GM19035 (cell line): Measurements from ENCODE around the gene PLCH2.
"Not testable (repeated sequence)": the region's sequence is repeated elsewhere in the genome, so short reads cannot be mapped to it uniquely, and the experiment has no call there.

ENCODE experiments used
- ATAC-seq: cut with Tn5 transposase; IDR thresholded peaks from one replicate; pipeline ENCODE4 v1.9.1; 2021; ENCODE audit not compliant: unreplicated experiment

The PLCH2 gene

DNA sequence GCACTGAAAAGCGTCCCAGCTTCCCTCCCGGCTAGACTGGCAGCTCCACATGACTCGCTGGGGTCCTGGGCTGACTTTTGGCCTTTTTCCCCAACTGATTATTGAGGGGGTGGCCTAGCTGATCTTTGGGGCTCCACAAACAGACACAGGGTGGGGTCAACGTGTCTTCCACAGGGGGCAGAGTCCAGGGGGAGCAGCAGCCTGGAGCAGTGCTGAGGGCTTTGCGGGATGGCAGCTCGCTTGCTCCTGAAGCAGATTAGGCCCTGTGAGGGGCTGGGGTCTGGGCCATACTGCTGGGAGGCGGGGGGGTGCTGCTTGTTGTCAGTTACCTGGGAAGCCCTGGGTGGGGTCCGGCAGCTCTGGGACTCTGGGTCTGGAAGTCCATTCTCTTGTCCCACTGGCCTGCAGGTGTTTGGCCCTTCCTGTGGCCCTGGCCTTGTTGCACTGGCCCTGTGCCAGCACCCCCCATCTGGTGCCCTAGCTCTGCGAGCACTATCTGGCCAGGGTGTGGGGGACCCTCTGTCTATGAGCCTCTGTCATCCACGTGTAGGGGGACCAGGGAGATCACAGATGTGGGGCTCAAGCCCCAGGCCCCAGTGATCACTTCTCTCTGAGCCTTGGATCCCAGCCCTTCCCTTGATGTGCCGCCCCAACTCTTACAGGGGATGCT, 66.3 kb downstream of the PLCH2 start:
- ATAC-seq = no peak

GRCh38 chr1:2543543-2544092, 67.5 kb downstream of the PLCH2 start:
- ATAC-seq = no peak

DNA sequence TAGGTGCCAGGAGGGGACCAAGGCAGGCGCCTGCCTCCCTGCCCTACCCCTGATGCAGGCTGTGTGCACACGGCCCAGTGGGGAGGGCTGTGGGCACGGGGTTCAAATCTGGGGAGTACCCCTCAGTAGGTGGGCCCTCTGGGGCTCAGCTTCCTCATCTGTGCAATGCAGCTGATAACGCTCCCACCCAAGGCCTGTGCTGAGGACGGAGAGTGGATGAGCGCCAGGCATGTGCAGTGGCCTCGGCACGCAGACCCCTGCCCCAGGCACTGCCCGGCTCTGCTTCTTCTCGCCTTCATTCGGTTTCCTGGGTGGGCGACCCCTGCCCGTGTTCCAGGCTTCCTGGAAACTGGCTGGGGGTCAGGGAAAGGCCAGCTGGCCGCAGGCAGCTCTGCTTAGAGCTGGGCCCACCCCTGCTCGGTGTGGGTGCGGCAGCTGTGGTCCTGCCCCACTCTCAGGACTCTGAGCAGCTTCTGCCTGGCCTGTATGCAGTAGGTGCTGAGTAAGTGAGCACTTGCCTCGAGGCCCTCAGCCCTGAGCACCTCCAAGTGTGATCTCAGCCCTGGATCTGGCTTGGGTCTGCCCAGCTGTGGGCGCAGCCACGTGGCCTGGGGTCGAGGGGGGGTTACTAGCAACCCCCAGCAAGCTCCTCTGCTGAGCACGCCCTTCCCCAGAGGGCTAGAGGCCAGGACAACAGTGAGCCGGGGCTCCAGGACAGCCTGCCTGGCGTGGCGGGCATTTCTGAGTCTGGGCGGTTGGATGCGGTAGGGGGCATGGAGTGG, 68.2 kb downstream of the PLCH2 start:
- no peak for ATAC-seq

- no peak for ATAC-seq
These were observed 69.0 kb downstream of the PLCH2 start for GRCh38 chr1:2544875-2545640.

DNA sequence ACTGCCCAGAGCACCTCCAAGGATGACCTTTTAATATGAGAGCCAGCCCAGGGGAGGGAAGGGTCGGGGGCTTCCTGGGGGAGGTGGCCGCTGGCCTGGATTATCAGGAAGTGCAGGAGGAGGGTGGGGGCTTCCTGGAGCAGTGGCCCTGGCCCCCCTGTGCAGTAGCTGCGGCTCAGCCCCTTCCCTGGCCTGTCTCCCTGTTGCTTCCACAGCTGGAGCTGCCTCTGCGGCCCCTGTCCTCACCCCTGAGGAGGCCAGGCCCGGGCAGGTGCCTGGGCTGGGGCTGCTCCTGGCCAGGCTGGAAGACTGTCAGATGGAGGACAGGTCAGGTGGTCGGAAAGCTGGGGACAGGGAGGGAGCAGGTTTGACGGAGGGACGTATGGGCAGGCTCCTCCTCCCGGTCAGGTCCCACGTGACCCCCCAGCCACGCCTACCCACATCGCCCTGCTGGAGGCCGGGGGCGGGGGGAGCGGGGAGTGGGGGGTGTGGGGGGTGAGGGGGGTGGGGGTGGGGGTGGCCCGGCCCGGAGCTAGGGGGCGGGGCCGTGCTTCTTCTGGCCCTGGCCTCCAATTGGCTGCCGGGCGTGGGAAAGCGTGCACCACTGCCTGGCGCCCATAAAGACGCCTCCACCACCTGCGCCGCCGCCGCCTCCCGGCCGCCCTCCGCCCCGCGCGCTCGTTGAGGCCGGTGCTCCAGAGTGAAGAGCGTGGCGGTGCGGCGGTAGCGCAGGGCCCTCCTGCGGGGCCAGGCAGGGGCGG, 69.8 kb downstream of the PLCH2 start:
- peak; percentile 36 for ATAC-seq

- ATAC-seq = peak; percentile 35
These were observed 70.6 kb downstream of the PLCH2 start for GRCh38 chr1:2546515-2547209.

DNA sequence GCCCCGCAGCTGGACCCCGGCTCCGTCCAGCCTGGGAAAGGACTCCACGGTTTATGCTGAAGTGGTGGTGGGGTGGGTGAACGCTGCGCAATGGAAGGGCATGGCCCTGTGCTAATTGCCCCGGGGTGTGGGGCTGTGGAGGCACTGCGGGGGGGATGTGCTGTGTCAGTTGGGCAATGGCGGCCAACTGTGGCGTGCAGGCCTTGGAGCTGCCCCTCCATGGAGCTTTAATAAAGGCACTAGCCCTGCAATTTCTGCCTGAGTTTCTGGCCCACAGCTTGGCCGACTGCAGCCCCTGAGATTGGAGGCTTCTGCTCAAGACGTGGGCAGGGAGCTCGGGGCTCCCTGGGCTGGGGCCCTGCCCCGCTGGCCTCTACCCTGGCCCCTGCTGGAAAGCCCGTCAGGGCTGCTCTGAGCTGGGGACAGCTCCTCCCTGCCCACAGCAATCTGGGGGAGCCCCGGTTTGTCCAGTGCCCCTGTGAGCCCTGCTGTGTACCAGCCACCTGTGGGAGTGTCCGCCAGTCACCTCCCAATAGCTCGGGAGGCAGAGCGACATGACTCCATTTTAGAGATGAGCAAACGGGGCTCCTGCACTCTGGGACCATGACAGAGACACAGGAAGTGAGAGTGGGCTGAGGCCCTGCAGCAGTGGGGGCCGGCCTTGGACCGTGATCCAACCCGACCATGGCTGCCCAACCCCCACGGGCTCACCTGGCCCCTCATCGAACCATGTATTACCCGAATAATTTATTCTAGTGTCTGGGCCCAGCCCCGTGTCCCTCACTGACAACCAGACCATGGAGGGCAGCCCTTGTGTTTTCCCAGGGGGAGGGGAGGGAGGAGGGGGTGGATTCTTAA, 71.3 kb downstream of the PLCH2 start:
- no peak for ATAC-seq

DNA sequence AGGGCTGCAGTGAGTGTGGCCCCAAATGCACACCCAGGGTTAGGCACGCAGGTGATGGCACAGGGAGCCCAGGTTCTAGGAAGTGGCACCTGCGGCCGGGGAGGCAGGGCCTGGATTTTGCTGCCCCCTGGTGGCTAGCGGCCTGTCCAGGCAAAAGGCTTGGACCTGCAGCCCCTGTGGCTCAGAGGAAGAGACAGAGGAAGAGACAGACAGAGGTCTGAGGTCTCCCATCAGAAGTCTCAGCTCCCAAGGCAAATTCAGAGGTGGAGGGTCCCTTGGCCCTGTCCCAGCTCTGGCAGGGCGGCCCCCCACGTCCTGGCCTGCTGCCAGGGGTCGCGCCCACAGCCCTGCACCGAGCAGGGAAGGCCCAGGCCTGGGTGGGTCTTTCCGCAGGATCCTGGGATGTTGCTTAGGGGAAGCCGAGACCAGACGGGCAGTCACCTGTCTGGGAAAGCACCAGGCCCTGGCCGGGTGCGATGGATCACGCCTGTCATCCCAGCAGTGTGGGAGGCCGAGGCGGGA, 72.0 kb downstream of the PLCH2 start:
- peak; percentile 21 for ATAC-seq

DNA sequence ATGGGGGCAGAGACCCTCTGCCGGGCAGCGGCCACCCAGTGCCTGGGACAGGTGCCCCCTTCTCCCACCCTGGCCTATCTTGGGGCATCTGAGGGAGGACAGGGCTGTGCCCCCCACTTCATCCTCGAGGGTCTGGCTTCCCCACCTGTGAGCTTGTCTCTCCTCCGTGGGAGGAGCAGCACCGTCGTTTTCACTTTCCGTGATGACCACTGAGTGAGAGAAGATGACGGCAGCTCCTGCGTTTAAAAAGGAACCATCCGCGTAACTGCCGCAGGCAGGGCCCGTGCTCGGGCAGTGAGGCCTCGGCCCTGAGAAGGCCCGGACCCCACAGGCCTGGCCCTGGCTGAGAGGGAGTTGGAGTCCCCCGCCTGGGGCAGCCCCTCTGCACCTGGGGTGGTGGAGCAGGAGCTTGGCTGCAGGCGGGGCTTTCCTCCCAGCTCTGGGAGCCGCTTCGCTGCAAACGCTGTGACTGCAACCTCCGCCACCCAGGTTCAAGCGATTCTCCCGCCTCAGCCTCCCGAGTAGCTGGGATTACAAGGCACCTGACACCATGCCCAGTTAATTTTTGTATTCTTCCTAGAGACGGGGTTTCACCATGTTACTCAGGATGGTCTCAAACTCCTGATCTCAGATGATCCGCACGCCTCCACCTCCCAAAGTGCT, 73.4 kb downstream of the PLCH2 start:
- not testable (repeated sequence) for ATAC-seq

DNA sequence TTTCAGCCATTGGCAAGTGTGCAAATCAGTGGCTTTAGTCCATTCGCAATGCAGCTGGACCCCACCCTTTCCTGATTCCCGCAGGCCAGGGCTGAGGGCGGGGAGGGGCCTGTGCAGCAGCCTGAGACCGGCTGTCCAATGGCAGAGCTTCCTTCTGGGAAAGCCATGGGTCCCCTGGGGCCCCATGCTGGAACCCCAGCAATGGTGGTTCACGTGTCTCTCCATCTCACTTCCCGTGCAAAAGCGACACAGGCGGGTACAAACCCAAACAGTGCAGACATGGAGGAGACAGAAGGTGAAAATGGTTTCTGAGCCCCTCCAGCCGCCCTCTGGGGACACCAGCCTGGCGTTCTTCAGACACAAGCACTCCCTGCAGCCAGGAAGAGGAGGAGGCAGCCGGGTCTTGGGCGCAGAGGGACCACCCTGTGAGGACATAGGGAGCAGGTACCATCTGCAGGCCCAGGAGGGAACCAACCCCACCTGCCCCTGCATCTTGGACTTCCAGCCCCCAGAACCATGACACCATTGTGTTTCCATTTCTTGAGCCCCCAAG, 74.3 kb downstream of the PLCH2 start:
- ATAC-seq = not testable (repeated sequence)

DNA sequence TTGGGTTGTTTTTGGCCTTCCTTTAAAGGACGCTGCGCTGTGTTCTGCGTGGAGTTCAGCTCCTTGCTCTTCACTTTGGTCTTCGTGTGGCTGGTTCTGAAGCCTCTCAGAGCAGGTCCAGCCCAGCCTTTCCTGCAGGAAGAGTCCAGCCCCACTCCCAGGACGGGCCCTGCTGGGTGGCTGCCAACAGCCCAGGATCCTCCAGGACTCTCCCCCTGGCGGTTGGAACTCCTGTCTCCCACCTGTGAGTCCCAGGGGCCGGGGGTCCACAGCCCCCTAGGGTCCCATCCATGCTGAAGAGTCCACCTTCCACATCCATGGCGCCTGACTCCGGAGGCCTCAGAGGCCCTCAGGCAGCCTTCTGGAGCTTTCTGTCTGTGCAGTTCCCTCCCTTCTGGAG, 75.5 kb downstream of the PLCH2 start:
- ATAC-seq = not testable (repeated sequence)

- ATAC-seq = no peak
These were observed 76.1 kb downstream of the PLCH2 start for GRCh38 chr1:2552189-2552588.

GRCh38 chr1:2553076-2553475, 77.0 kb downstream of the PLCH2 start:
- not testable (repeated sequence) for ATAC-seq

DNA sequence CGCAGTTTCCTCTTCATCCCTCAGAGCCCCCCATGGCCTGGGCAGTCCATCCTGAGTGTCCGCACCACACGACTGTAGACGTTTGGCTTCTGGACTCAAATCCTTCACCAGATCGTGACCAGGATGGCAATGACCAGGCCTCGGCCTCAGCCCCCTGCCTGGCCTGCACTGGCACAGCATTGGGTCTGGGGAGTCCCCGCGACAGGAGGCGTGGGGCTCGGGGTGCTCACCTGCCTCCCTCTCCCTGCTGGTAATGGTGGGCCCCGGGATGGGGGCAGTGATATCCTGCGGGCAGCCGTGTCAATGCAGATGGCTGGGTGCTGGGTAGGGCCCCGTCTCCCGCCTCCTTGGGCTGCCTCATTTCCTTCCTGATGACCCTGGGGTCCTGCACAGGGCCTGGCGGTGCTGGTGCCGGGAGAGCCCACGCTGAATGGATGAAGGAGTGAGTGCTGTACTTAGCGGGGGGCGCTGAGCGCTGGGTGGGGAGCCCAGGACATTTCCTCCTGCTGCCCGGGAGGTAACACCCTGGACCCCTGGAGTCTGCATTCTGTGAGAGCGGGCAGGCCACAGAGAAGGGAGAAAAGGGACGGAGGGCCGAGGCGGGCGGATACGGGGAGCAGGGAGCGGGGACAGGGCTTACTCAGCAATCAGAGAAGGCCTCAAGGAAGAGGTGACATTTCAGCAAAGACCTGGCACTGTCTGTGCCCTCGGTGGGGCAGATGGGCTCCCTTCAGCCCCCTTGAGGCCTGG, 78.0 kb downstream of the PLCH2 start:
- no peak for ATAC-seq

GRCh38 chr1:2554621-2555387, 78.7 kb downstream of the PLCH2 start:
- ATAC-seq = no peak
